SJSA1 (cell line): ENCODE results near the gene SPECC1L. TPM values are rescaled to one million over a fixed set of nuclear protein-coding genes. Genes with fewer than 3 reads are reported as not detected.

Experiments used
- DNase-seq, 2 experiments: peaks; one replicate each; pipeline ENCODE4 v3.0.0-alpha.2; 2015 to 2020; ENCODE audit warnings: low spot score in 2 of 2, low read depth in 1 of 2
- H3K27ac ChIP-seq: fragments of 250-450 bp; sonication (Bioruptor Pico); 2 replicates; pipeline ENCODE4 v1.5.1; 2020; ENCODE audit warnings: mild to moderate bottlenecking, moderate library complexity
- H3K27me3 ChIP-seq: fragments of 250-450 bp; sonication (Bioruptor Pico); replicated peaks from 2 replicates; pipeline ENCODE4 v1.5.1; 2020; ENCODE audit warnings: mild to moderate bottlenecking, moderate library complexity
- H3K36me3 ChIP-seq: fragments of 250-450 bp; sonication (Bioruptor Pico); 2 replicates; pipeline ENCODE4 v1.5.1; 2020; ENCODE audit warnings: mild to moderate bottlenecking
- H3K4me1 ChIP-seq: fragments of 250-450 bp; sonication (Bioruptor Pico); replicated peaks from 2 replicates; pipeline ENCODE4 v1.6.1; 2021; ENCODE audit warnings: mild to moderate bottlenecking
- H3K4me3 ChIP-seq: fragments of 250-450 bp; sonication (Bioruptor Pico); 2 replicates; pipeline ENCODE4 v1.5.1; 2020; ENCODE audit warnings: mild to moderate bottlenecking
- H3K9me3 ChIP-seq: fragments of 250-450 bp; sonication (Bioruptor Pico); replicated peaks from 2 replicates; pipeline ENCODE4 v1.5.1; 2020; ENCODE audit warnings: mild to moderate bottlenecking
- total RNA-seq: library from RNA; depleted of rRNA; stranded (reverse); fragments of >200 nt; shearing (Covaris generic); gene quantifications from 2 replicates; pipeline ENCODE4 v1.2.3, GENCODE V29; 2014

SPECC1L gene
- total RNA-seq, 1 experiment from 2014 or later, result 42.4 TPM

DNA sequence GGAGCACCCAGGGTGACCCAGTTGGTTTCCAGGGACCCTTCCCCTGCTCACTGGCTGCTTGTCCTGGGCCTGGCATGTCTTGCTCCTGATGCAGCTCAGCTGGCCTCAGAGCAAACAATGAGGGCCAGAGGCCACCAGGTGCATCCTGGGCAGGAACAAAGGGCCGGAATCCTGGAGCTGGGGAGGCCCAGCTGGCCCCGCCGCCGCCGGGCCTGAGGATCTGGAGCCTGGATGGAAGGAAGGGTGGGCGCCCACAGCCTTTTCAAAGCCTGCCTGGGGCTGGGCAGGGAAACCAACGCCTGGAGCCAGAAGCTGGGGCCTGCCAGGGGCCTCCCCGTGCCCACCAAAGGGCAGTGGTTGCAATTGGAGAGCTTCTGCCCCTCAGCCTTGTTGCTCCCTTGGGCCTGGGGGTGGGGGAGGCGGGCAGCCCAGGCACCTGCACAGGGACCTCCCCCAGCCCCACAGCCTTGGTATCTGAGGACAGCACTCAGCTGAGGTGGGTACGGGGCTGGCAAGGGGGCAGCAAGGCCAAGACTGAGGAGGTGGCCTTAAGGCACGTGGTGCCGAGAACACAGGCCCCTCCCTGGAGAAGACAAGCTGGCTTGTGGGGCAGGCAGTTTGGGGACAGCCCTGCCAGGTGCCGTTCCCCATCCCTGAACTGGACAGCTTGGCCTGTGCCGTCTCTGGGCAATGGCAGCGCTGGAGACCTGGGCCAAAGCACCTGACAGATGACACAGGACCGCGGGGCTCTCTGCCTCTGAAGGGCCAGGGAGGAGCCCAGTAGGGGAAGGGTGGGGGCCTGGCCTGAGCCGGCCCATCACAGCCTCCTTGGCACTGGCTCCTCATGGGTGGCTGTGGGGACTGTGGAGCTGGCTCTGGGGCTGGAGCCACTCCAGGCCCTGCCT is 149.7 kb downstream of the SPECC1L start:
- Histone ChIP-seq H3K36me3 (peaks cover 24% of the 10 kb centered on the region), H3K27ac (no peak overlapping the region), H3K4me1 (peaks cover 15% of the 10 kb centered on the region), H3K9me3 (0 out of 2 replicates have a peak, but pooled peaks cover 2% of the 10 kb centered on the region), H3K27me3 (0 out of 2 replicates have a peak, but pooled peaks cover 3% of the 10 kb centered on the region), H3K4me3 (no peak overlapping the region)
- DNase-seq, result no peak

DNA sequence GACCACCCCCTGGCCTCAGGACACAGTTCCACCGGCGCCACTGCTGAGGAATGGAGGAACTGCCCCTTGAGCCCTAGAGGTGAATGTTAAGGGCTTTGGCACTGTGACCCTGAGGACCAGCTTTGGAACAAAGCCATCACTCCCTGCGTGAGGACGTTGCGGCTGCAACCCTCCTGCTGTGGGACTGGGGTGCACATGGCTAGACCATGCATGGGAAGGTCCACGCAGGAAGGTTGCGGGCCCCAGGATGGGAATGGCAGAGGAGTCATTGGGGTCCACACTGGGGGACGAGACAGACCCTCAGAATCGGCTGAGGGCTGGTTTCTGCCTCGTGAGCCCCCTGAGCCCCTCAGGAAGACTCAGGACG is 150.3 kb downstream of the SPECC1L start:
- H3K27me3 ChIP-seq, result 0 out of 2 replicates have a peak, but pooled peaks cover 3% of the 10 kb centered on the region
- 0 out of 2 replicates have a peak, but pooled peaks cover 2% of the 10 kb centered on the region for H3K9me3 ChIP-seq
- DNase-seq, result no peak
- H3K4me1 ChIP-seq, result peaks cover 10% of the 10 kb centered on the region
- H3K36me3 ChIP-seq, result peaks cover 19% of the 10 kb centered on the region
- no peak overlapping the region for H3K4me3 ChIP-seq
- H3K27ac ChIP-seq, result no peak overlapping the region

GRCh38 chr22:24421428-24421931 is 150.8 kb downstream of the SPECC1L start:
- Histone ChIP-seq H3K4me1 (peaks cover 10% of the 10 kb centered on the region), H3K9me3 (0 out of 2 replicates have a peak, but pooled peaks cover 2% of the 10 kb centered on the region), H3K4me3 (no peak overlapping the region), H3K27me3 (0 out of 2 replicates have a peak, but pooled peaks cover 3% of the 10 kb centered on the region), H3K36me3 (peaks cover 14% of the 10 kb centered on the region), H3K27ac (no peak overlapping the region)
- DNase-seq, result no peak

DNA sequence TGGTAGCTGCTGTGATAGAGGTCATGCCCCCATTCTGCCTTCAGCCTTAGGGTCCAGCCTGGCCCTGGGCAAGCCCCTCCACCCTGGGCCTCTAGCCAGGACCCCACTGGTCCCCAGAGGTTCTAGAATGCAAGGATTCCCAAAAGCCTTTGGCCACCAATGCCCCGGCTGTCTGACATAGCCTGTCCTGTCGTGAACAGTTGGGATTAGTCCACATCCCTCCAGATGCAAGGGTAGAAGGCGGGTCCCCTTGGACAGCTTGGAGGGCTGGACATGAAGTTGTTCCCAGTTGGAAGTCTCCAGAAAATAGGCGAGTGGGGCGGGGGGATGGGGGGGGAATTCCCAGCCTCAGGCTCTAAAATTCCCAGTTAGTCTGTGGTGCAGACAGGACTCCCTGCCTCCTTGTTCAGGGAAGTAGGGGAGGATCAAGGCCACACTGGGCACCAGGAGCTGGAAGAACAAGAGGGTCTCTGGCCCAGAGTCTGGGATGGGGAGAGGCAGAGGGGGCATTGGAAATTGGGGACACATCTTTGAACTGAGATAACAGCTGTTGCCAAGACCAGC is 151.6 kb downstream of the SPECC1L start:
- Histone ChIP-seq H3K4me1 (peaks cover 10% of the 10 kb centered on the region), H3K27ac (no peak overlapping the region), H3K36me3 (peaks cover 8% of the 10 kb centered on the region), H3K27me3 (0 out of 2 replicates have a peak, but pooled peaks cover 3% of the 10 kb centered on the region), H3K9me3 (0 out of 2 replicates have a peak, but pooled peaks cover 2% of the 10 kb centered on the region), H3K4me3 (no peak overlapping the region)
- no peak for DNase-seq

DNA sequence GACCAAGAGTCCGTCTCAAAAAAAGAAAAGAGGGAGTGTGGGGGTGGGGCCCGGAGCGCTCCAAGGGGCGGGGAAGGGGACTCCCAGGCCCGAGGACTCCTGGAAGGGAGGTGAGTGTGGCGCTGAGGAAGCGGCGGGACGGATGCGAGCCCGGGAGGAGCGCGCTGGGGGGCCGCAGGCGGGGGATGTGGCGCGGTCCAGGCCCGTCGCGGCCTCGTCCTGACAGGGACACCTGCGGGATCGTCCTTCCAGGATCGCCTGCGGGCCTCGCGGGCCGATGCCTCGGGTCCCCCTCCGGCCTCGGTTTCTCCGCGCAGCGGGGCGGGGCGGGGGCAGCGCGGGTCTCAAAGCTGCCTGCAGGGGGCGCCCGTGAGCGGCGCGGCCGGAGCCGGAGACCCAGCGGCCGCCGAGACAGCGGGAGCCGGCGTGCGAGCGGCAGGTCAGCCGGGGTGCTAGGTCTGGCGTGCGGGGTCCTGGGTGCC is 152.9 kb downstream of the SPECC1L start:
- 0 out of 2 replicates have a peak, but pooled peaks cover 3% of the 10 kb centered on the region for H3K27me3 ChIP-seq
- H3K9me3 ChIP-seq, result 0 out of 2 replicates have a peak, but pooled peaks cover 2% of the 10 kb centered on the region
- H3K27ac ChIP-seq, result no peak overlapping the region
- H3K36me3 ChIP-seq, result peaks cover 2% of the 10 kb centered on the region; the same call in 1 of the 2 replicates
- peak in 1 of 2 experiments; percentile 55 for DNase-seq
- H3K4me1 ChIP-seq, result peaks cover 10% of the 10 kb centered on the region
- peak overlapping the region; percentile 40 for H3K4me3 ChIP-seq

GRCh38 chr22:24424001-24424900 is 153.6 kb downstream of the SPECC1L start:
- Histone ChIP-seq H3K36me3 (peaks cover 2% of the 10 kb centered on the region; the same call in 1 of the 2 replicates), H3K9me3 (0 out of 2 replicates have a peak, but pooled peaks cover 2% of the 10 kb centered on the region), H3K27ac (no peak overlapping the region), H3K4me1 (peaks cover 10% of the 10 kb centered on the region), H3K27me3 (0 out of 2 replicates have a peak, but pooled peaks cover 3% of the 10 kb centered on the region), H3K4me3 (peak overlapping the region; percentile 40)
- no peak for DNase-seq

GRCh38 chr22:24424901-24425775 is 154.5 kb downstream of the SPECC1L start:
- Histone ChIP-seq H3K36me3 (no peaks in the 10 kb centered on the region), H3K9me3 (0 out of 2 replicates have a peak, but pooled peaks cover 2% of the 10 kb centered on the region), H3K27ac (no peak overlapping the region), H3K27me3 (0 out of 2 replicates have a peak, but pooled peaks cover 3% of the 10 kb centered on the region), H3K4me3 (no peak overlapping the region), H3K4me1 (peaks cover 10% of the 10 kb centered on the region)
- no peak for DNase-seq

DNA sequence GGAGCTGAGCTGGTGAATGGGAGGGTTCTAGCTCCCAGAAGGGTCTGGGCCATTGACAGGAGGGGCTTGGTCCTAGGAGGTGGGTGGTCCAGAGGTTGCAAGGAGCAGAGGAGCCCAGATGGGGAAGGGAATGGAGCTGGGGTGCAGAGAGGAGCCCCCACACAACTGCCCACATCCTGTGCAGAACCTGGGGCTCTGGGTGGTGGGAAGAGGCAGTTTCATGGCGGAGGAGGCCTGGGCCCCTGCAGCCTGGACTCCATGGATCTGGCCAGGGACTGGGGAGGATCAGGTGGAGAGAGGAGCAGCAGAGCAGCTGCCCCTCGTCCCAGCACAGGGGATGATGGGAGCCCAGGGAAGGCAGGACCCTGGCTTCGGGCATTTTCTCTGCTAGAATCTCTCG is 155.8 kb downstream of the SPECC1L start:
- H3K4me1 ChIP-seq, result peaks cover 10% of the 10 kb centered on the region
- H3K27me3 ChIP-seq, result 0 out of 2 replicates have a peak, but pooled peaks cover 3% of the 10 kb centered on the region
- no peak overlapping the region for H3K4me3 ChIP-seq
- no peak overlapping the region for H3K27ac ChIP-seq
- no peaks in the 10 kb centered on the region for H3K36me3 ChIP-seq
- 0 out of 2 replicates have a peak, but pooled peaks cover 2% of the 10 kb centered on the region for H3K9me3 ChIP-seq
- DNase-seq, result no peak

GRCh38 chr22:24426851-24427499 is 156.3 kb downstream of the SPECC1L start:
- Histone ChIP-seq H3K4me3 (no peak overlapping the region), H3K4me1 (peaks cover 10% of the 10 kb centered on the region), H3K27ac (no peak overlapping the region), H3K27me3 (0 out of 2 replicates have a peak, but pooled peaks cover 3% of the 10 kb centered on the region), H3K36me3 (no peaks in the 10 kb centered on the region), H3K9me3 (0 out of 2 replicates have a peak, but pooled peaks cover 2% of the 10 kb centered on the region)
- no peak for DNase-seq

DNA sequence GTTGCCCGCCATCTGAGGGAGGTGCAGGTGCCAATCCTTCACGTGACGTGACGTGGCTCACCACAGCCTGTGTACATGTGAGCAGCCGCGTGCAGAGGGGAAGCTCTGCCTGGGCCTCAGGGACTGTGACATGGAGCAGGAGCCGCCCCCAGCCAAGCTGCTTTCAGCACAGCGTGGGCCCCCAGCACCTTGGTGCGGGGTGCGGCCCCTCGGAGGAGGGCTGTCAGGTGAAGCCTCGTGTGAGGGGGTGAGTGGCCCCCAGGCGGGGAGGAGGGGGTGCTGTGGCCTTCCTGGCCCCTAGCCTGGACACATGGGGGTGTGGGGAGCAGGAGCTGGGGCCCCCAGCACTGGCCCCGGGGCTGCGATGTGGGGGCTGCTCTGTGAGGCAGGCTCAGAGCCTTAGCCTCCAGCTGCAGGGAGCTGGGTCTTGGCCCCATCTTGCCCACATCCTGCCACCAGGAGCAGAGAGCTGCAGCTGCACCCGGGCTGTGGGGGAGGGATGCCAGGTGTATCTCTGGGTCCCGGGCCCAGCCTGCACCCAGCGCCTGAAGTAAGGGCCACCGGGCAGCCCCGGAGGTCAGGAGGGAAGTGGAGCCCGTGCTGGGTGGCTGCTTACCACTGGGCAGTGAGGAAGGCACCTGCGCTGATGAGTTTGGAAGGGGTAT is 157.0 kb downstream of the SPECC1L start, which contains the start of gene ADORA2A:
ADORA2A (plus strand) TSS at position 100 of the 665 bp plus-strand sequence. CDS start 5,806 bp downstream, outside the sequence.
- H3K27ac ChIP-seq, result no peak within 1 kb of the TSS
- peaks cover 10% of the 10 kb centered on the region for H3K4me1 ChIP-seq
- H3K27me3 ChIP-seq, result 0 out of 2 replicates have a peak, but pooled peaks cover 3% of the 10 kb centered on the region
- no peaks in the 10 kb centered on the region for H3K36me3 ChIP-seq
- H3K9me3 ChIP-seq, result 0 out of 2 replicates have a peak, but pooled peaks cover 2% of the 10 kb centered on the region
- H3K4me3 ChIP-seq, result no peak within 1 kb of the TSS
- no peak for DNase-seq

DNA sequence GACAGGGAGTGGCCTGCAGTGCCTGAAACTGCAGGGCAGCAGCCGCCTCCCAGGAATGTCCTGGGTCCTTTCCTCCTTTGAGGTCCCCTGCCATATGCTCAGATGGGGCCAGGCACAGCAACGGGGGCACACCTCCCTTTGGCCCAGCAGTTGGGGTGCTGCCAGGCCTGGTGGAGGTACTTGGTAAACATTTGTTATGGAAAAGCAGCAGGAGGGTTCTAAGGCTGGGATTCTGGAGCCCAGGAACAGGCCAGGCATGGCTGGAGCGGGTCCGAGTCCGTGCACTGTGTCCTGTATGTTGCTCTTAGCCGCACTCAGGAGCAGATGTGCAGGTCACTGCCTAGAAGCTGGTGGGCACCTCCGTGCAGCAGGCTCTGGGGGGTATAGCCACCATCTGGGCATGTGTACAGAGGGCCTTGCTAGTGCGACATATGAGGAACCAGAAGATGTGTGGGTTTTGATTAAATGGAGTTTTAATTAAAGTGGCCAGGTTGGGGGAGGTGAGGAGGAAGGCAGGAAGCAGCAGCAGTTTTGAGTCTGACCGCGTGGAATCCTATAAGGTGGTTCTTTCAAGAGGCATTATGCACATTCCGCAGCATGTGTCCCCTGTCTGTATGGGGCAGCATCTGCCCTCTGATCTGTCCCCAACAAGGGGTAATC is 158.2 kb downstream of the SPECC1L start:
- no peaks in the 10 kb centered on the region for H3K36me3 ChIP-seq

More for the DNA sequence above, 158.2 kb downstream of the SPECC1L start:
- no peak for DNase-seq
- Histone ChIP-seq H3K4me1 (peaks cover 10% of the 10 kb centered on the region), H3K27ac (no peak overlapping the region), H3K27me3 (0 out of 2 replicates have a peak, but pooled peaks cover 3% of the 10 kb centered on the region), H3K9me3 (0 out of 2 replicates have a peak, but pooled peaks cover 2% of the 10 kb centered on the region), H3K4me3 (no peak overlapping the region)
